DMS79 (cell line): ENCODE results near the gene TBCD.
A peak's percentile ranks its signal among the peaks of the same experiment; 100 is the strongest.

ENCODE experiments used
- DNase-seq: peaks from one replicate; lab custom pipeline; 2025; lab: John Stamatoyannopoulos, UW

The TBCD gene

GRCh38 chr17:82926081-82926480 lies 174.2 kb downstream of the TBCD start:
- no peak for DNase-seq

GRCh38 chr17:82926716-82927115 lies 174.9 kb downstream of the TBCD start:
- DNase-seq: no peak

- no peak for DNase-seq
Measured at GRCh38 chr17:82927311-82927660, 175.4 kb downstream of the TBCD start.

GRCh38 chr17:82927661-82928601 lies 176.1 kb downstream of the TBCD start:
- DNase-seq: no peak

GRCh38 chr17:82929011-82929622 lies 177.3 kb downstream of the TBCD start:
- no peak for DNase-seq

GRCh38 chr17:82929676-82930042 lies 177.8 kb downstream of the TBCD start:
- no peak for DNase-seq

- no peak for DNase-seq
Measured at GRCh38 chr17:82930043-82930923, 178.4 kb downstream of the TBCD start.

GRCh38 chr17:82930924-82931698 lies 179.2 kb downstream of the TBCD start:
- no peak for DNase-seq

GRCh38 chr17:82931699-82932517 lies 180.0 kb downstream of the TBCD start:
- DNase-seq: no peak

- DNase-seq: no peak
Measured at GRCh38 chr17:82932518-82933310, 180.8 kb downstream of the TBCD start.

GRCh38 chr17:82933911-82934310 lies 182.0 kb downstream of the TBCD start:
- no peak for DNase-seq

GRCh38 chr17:82935966-82936767 lies 184.3 kb downstream of the TBCD start:
- peak; percentile 48 for DNase-seq

GRCh38 chr17:82936768-82937171 lies 184.9 kb downstream of the TBCD start:
- no peak for DNase-seq

- DNase-seq: no peak
Measured at GRCh38 chr17:82937411-82938371, 185.8 kb downstream of the TBCD start.

GRCh38 chr17:82938486-82938872 lies 186.6 kb downstream of the TBCD start:
- no peak for DNase-seq

- no peak for DNase-seq
Measured at GRCh38 chr17:82938873-82939620, 187.2 kb downstream of the TBCD start.

- DNase-seq: no peak
Measured at GRCh38 chr17:82939621-82940135, 187.8 kb downstream of the TBCD start.
